Coronary artery (tissue), 2 donors: ENCODE results near the gene FLT3LG.

Experiments
- DNase-seq: peaks from one replicate; pipeline ENCODE4 v3.0.0-alpha.2; 2017; ENCODE audit warnings: low spot score
- H3K27ac ChIP-seq, 2 donors: fragments of 200-600 bp; sonication (generic); one replicate each; pipeline ENCODE4 v1.5.1; 2016 to 2019
- H3K4me3 ChIP-seq: fragments of 200-600 bp; sonication (generic); 2 replicates; pipeline ENCODE4 v1.5.1; 2016; ENCODE audit warnings: mild to moderate bottlenecking, moderate library complexity
- TF ChIP-seq, protein P1 (sequence below): fragments of 200-600 bp; sonication (generic); IDR thresholded peaks from one replicate; pipeline ENCODE4 v1.5.1; 2019; ENCODE audit warnings: antibody characterized with exemption

The FLT3LG gene

DNA sequence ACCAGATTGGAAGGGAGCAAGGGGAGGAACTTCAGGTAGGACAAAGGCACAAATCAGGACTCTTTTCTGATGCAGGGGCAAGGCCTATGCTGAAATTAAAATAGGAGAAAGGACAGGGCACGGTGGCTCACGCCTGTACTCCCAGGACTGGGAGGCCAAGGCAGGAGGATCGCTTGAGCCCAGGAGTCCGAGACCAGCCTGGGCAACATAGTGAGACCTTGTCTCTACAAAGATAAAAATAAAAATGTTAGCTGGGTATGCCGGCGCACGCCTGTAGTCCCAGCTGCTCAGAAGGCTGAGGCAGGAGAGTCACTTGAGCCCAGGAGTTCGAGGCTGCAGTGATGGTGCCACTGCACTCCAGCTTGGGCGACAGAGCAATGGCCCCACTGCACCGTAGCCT is 38.3 kb upstream of the FLT3LG start:
- H3K4me3 ChIP-seq, result no peak overlapping the region
- TF ChIP-seq, protein P1, sequence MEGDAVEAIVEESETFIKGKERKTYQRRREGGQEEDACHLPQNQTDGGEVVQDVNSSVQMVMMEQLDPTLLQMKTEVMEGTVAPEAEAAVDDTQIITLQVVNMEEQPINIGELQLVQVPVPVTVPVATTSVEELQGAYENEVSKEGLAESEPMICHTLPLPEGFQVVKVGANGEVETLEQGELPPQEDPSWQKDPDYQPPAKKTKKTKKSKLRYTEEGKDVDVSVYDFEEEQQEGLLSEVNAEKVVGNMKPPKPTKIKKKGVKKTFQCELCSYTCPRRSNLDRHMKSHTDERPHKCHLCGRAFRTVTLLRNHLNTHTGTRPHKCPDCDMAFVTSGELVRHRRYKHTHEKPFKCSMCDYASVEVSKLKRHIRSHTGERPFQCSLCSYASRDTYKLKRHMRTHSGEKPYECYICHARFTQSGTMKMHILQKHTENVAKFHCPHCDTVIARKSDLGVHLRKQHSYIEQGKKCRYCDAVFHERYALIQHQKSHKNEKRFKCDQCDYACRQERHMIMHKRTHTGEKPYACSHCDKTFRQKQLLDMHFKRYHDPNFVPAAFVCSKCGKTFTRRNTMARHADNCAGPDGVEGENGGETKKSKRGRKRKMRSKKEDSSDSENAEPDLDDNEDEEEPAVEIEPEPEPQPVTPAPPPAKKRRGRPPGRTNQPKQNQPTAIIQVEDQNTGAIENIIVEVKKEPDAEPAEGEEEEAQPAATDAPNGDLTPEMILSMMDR, result no peak

DNA sequence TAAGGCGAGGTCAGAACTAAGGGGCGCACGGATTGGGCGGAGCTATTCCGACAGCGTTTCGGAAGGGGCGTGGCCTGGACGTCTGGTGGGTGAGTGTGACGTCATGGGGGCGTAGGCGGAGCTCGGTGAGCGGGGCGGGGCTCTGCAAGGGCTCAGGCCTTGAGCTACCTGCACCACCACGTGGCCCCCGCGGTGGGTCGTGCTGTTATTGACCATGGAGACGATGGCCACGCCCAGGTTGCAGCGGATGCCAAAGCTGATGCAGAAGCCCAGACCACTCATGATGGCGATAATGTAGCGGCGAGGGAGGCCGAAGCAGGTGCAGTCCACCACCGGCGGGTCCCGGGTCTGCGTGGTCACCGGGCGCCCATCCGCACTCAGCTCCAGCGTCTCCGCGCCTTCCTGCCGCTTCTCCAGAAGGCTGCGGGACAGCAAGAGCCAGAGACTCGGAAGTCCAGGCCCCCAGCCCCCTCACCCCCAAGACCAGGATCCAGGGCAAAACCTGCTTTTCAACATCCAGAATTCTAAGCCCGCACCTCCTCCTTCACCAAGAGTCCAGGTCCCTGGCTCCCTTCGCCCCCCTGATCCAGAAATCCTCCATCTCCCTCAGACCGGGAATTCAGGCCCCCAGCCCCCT is 37.5 kb upstream of the FLT3LG start:
- TF ChIP-seq, protein P1, result no peak
- H3K4me3 ChIP-seq, result no peak overlapping the region
- no peak for DNase-seq
- H3K27ac ChIP-seq, result no peak overlapping the region

More for the DNA sequence above, 38.3 kb upstream of the FLT3LG start:
- H3K27ac ChIP-seq, result no peak overlapping the region
- no peak for DNase-seq

DNA sequence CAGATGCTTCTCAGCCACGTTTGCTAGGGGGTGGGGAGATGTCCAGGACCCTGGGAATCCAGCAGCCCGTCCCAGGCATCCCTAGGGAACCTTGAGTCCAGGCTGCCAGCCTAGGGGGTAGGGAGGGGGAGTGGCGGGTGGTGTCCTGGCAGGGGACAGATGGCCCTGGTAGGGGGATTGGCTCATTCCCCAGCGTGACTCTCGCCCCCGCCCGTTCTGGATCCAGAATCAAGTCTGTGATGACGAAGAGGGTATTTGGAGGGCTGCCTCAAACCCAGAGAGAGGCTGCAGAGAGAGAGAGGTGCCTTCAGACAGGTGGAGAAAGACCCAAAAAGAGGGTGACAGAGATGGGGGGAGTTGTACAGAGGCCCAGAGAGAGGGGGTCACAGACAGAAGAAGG is 36.8 kb upstream of the FLT3LG start:
- TF ChIP-seq, protein P1, result no peak
- DNase-seq, result no peak
- Histone ChIP-seq H3K27ac (no peak overlapping the region), H3K4me3 (no peak overlapping the region)

DNA sequence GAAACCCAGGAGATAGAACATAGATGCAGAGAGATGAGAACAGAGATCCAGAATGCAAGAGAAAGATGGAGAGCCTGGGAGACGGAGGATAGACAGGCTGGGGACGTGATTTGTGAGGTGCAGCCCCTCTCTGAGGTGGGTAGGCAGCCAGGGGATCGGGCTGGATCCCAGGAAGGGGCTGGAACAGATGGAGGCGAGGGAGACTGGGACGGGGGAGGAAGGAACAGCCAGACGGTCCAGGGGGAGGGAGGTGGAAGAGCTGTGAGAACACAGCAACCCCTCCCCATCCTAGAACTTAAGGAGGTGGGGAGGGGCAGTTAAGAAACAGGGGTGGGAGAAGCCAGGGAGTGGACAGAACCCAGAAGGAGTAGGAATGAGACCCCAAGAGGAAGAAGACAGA is 35.8 kb upstream of the FLT3LG start:
- Histone ChIP-seq H3K4me3 (no peak overlapping the region), H3K27ac (no peak overlapping the region)
- TF ChIP-seq, protein P1, result no peak
- DNase-seq, result no peak

DNA sequence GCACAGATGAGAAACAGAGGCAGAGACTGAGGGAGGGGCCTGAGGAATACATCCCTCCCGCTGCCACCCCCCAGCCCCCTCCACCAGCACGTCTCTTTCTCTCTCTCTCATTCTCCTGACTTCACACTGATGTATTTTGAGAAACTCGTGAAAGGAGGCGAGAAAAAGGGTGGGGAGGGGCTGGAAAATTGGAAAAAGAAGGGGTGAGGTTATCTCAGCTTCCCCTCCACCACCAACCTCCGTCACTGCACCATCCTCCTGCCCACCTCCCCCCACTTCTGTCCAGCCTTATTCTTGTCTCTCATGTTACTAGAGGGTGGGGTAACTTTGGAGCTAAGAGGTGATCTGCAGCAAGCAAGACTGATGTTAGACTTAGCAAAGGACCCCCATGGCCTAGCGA is 34.2 kb upstream of the FLT3LG start:
- DNase-seq, result no peak
- Histone ChIP-seq H3K4me3 (no peak overlapping the region), H3K27ac (no peak overlapping the region)
- TF ChIP-seq, protein P1, result no peak

DNA sequence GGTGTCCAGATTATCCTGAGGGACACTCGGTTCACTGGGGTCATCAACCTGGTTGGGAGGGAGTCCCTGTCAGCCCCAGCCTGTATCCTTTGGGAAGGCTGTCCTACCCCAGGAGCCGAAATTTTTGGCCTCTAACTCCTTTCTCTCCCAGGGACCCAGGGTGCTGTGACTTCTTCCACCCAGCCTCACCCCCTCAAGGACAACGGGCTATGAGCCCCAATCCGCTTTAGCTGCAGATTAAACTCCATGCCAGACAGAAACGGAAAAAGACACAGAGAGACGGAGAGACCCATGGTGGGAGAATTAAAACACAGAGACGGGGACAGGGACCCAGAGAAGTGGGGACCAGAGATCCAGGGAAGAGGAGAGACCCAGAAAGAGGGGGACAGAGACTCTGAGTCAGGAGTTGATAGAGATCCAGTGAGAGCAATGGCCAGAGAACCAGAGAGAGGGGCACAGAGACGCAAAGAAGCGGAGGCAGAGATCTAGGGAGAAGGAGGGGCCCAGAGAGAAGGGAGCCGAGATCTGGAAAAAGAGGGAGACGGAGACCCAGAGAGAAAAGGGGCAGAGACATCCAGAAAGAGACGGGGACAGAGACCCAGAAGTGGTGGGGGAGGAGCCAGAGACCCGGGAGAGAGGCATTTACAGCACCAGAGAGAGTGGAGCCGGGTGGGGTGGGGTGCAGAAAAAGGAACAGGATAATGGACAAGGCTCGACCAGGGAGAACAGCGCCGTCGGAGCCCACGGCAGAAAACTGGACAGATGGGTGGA is 33.4 kb upstream of the FLT3LG start:
- Histone ChIP-seq H3K27ac (no peak overlapping the region), H3K4me3 (peak overlapping the region; percentile 80)
- no peak for DNase-seq
- TF ChIP-seq, protein P1, result no peak
